ENCODE measurements around the gene KCTD15. TPM values are rescaled to one million over a fixed set of nuclear protein-coding genes. Genes with fewer than 3 reads are reported as not detected.
A peak's percentile ranks its signal among the peaks of the same experiment; 100 is the strongest.

Gene KCTD15
- total RNA-seq, 1 experiment from 2014 or later = 9.9 TPM

DNA sequence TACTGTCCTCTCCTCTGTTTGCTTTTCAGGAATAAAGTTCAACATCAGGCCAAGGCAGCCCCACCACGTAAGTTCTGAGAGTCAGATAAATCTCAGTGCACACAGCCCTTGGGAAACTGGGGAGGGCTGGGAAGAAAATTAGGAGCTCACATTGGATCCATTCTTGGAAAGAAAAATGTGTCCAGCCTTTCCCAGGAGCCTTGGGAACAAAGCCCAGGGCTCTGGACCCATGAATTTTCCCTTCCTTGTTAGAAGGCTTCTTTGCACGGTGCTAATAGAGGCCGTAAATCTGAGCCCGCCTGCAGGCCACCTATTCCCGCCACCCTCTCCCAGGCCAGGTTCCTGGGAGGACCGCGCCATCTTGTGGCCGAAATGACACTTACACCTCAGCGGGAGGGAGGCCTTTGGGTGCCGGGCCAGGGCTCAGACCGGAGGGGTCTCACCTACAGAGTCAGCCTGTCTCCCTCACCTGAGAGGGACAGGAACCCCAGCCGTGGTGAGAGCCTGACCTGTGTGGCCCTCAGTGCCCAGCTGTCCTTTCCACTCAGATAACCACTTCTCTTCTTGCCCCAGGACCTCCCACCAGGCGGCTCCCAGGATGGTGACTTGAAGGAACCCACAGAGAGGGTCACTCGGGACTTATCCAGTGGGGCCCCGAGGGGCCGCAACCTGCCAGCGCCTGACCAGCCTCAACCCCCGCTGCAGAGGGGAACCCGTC, 25.1 kb upstream of the KCTD15 start:
- peak; percentile 77 for DNase-seq (ENCODE audit: low spot score)
- Histone ChIP-seq H3K36me3 (ENCODE audit: insufficient read depth, low read length, poor library complexity, severe bottlenecking) (no peaks in the 10 kb centered on the region), H3K4me1 (ENCODE audit: insufficient read depth, low read length, poor library complexity, severe bottlenecking) (no peaks in the 10 kb centered on the region), H3K9me3 (ENCODE audit: low read depth, low read length, poor library complexity, severe bottlenecking) (no peaks in the 10 kb centered on the region), H3K4me3 (ENCODE audit: low read depth, low read length, poor library complexity, severe bottlenecking) (no peak overlapping the region), H3K27me3 (replicated peaks; ENCODE audit: insufficient read depth, low read depth, low read length, poor library complexity) (no peaks in the 10 kb centered on the region), H3K27ac (ENCODE audit: low read depth, low read length, poor library complexity, severe bottlenecking) (no peak overlapping the region)
- ChIA-PET POLR2A (ENCODE audit: low non-redundant PET) (no interaction called here), CTCF (interaction anchor here (1.0 to 2.5 kb wide), 3 partner anchors 339 to 356 kb away, joined by 3 to 12 read pairs (median 9); no protein-coding TSS in a partner anchor)
- intact Hi-C loops (cut with micrococcal nuclease; ENCODE audit: unreplicated experiment) = loop anchor here (1.0 to 10.0 kb wide), 4 partner anchors 341 to 943 kb away; no protein-coding TSS in a partner anchor
- BruUV-seq (replicated peaks) = no TSS peak
- TF ChIP-seq EZH2 (IDR thresholded peaks at IDR 0.05; ENCODE audit: borderline replicate concordance, low read depth, low read length, poor library complexity, severe bottlenecking) (no peak), CTCF (conservative IDR thresholded peaks at IDR 0.05; ENCODE audit: low read depth, low read length) (peak; percentile 87)

- no peak overlapping the region for H3K4me3 ChIP-seq (ENCODE audit: low read depth, low read length, poor library complexity, severe bottlenecking)
- no peak for TF ChIP-seq EZH2 (IDR thresholded peaks at IDR 0.05; ENCODE audit: borderline replicate concordance, low read depth, low read length, poor library complexity, severe bottlenecking)
- TF ChIP-seq CTCF (conservative IDR thresholded peaks at IDR 0.05; ENCODE audit: low read depth, low read length) = no peak
- POLR2A ChIA-PET (ENCODE audit: low non-redundant PET) = no interaction called here
- no peaks in the 10 kb centered on the region for H3K9me3 ChIP-seq (ENCODE audit: low read depth, low read length, poor library complexity, severe bottlenecking)
- BruUV-seq (replicated peaks) = no TSS peak
- H3K27me3 ChIP-seq (replicated peaks; ENCODE audit: insufficient read depth, low read depth, low read length, poor library complexity) = no peaks in the 10 kb centered on the region
- intact Hi-C loops (cut with micrococcal nuclease; ENCODE audit: unreplicated experiment) = loop anchor here (5.0 to 10.0 kb wide), 2 partner anchors 530 to 943 kb away; no protein-coding TSS in a partner anchor
- no peaks in the 10 kb centered on the region for H3K4me1 ChIP-seq (ENCODE audit: insufficient read depth, low read length, poor library complexity, severe bottlenecking)
- CTCF ChIA-PET = interaction anchor here (1.9 kb wide), 1 partner anchor 342 kb away, joined by 9 read pairs; no protein-coding TSS in a partner anchor
- no peak overlapping the region for H3K27ac ChIP-seq (ENCODE audit: low read depth, low read length, poor library complexity, severe bottlenecking)
- H3K36me3 ChIP-seq (ENCODE audit: insufficient read depth, low read length, poor library complexity, severe bottlenecking) = no peaks in the 10 kb centered on the region
- no peak for DNase-seq (ENCODE audit: low spot score)
Observed at GRCh38 chr19:33772102-33772857, 24.4 kb upstream of the KCTD15 start.

GRCh38 chr19:33772858-33773180, 23.9 kb upstream of the KCTD15 start:
- Histone ChIP-seq H3K27ac (ENCODE audit: low read depth, low read length, poor library complexity, severe bottlenecking) (no peak overlapping the region), H3K27me3 (replicated peaks; ENCODE audit: insufficient read depth, low read depth, low read length, poor library complexity) (no peaks in the 10 kb centered on the region), H3K9me3 (ENCODE audit: low read depth, low read length, poor library complexity, severe bottlenecking) (no peaks in the 10 kb centered on the region), H3K4me3 (ENCODE audit: low read depth, low read length, poor library complexity, severe bottlenecking) (no peak overlapping the region), H3K4me1 (ENCODE audit: insufficient read depth, low read length, poor library complexity, severe bottlenecking) (no peaks in the 10 kb centered on the region), H3K36me3 (ENCODE audit: insufficient read depth, low read length, poor library complexity, severe bottlenecking) (no peaks in the 10 kb centered on the region)
- intact Hi-C loops (cut with micrococcal nuclease; ENCODE audit: unreplicated experiment) = loop anchor here (5.0 to 10.0 kb wide), 2 partner anchors 531 to 942 kb away; no protein-coding TSS in a partner anchor
- BruUV-seq (replicated peaks) = no TSS peak
- DNase-seq (ENCODE audit: low spot score) = no peak
- POLR2A ChIA-PET (ENCODE audit: low non-redundant PET) = no interaction called here
- CTCF ChIA-PET = no interaction called here
- TF ChIP-seq CTCF (conservative IDR thresholded peaks at IDR 0.05; ENCODE audit: low read depth, low read length) = no peak
- TF ChIP-seq EZH2 (IDR thresholded peaks at IDR 0.05; ENCODE audit: borderline replicate concordance, low read depth, low read length, poor library complexity, severe bottlenecking) = no peak
